Ishikawa (cell line): Measurements from ENCODE around the gene USP32.

Experiments
- CEBPB ChIP-seq: IDR thresholded peaks from 2 replicates; pipeline ENCODE4 v1.6.1; 2012
- CREB1 ChIP-seq: IDR thresholded peaks from 2 replicates; pipeline ENCODE4 v1.6.1; 2012; ENCODE audit warnings: low read depth
- EGR1 ChIP-seq: IDR thresholded peaks from 2 replicates; pipeline ENCODE4 v1.6.1; 2012
- EP300 ChIP-seq: IDR thresholded peaks from 2 replicates; pipeline ENCODE4 v1.6.1; 2012; ENCODE audit warnings: borderline replicate concordance
- FOXM1 ChIP-seq: IDR thresholded peaks from 2 replicates; pipeline ENCODE4 v1.6.1; 2012; ENCODE audit warnings: low read depth, borderline replicate concordance
- MAX ChIP-seq: IDR thresholded peaks from 2 replicates; pipeline ENCODE4 v1.6.1; 2012
- NFIC ChIP-seq: IDR thresholded peaks from 2 replicates; pipeline ENCODE4 v1.6.1; 2012
- RAD21 ChIP-seq: IDR thresholded peaks from 2 replicates; pipeline ENCODE4 v1.6.1; 2012; ENCODE audit warnings: low read depth
- REST ChIP-seq: IDR thresholded peaks from 2 replicates; pipeline ENCODE4 v1.6.1; 2012; ENCODE audit warnings: low read depth, mild to moderate bottlenecking
- TAF1 ChIP-seq: IDR thresholded peaks from 2 replicates; pipeline ENCODE4 v1.6.1; 2012; ENCODE audit warnings: low read depth, mild to moderate bottlenecking
- TCF12 ChIP-seq: IDR thresholded peaks from 2 replicates; pipeline ENCODE4 v1.6.1; 2012; ENCODE audit warnings: low read depth
- TEAD4 ChIP-seq: IDR thresholded peaks from 2 replicates; pipeline ENCODE4 v1.6.1; 2012
- USF1 ChIP-seq: IDR thresholded peaks from 2 replicates; pipeline ENCODE4 v1.6.1; 2012
- YY1 ChIP-seq: IDR thresholded peaks from 2 replicates; pipeline ENCODE4 v1.6.1; 2012; ENCODE audit warnings: low read depth
- ZBTB7A ChIP-seq: IDR thresholded peaks from 2 replicates; pipeline ENCODE4 v1.6.1; 2012; ENCODE audit warnings: low read depth

Gene USP32

GRCh38 chr17:60247836-60248461, 144.0 kb downstream of the USP32 start:
- TF ChIP-seq EP300 (no peak), NFIC (no peak), TEAD4 (no peak), YY1 (no peak), RAD21 (no peak), EGR1 (no peak), CEBPB (no peak), MAX (no peak), FOXM1 (no peak), ZBTB7A (no peak), TCF12 (no peak), USF1 (no peak), TAF1 (no peak), REST (no peak), CREB1 (no peak)

GRCh38 chr17:60244656-60245055, 147.3 kb downstream of the USP32 start:
- TF ChIP-seq MAX (no peak), EGR1 (no peak), TAF1 (no peak), CREB1 (no peak), FOXM1 (no peak)

GRCh38 chr17:60240290-60240689, 151.6 kb downstream of the USP32 start:
- TF ChIP-seq EGR1 (no peak), ZBTB7A (no peak)

GRCh38 chr17:60231691-60232090, 160.2 kb downstream of the USP32 start:
- TF ChIP-seq NFIC (no peak), TAF1 (no peak), YY1 (no peak), MAX (no peak), CEBPB (no peak), CREB1 (no peak), REST (no peak), RAD21 (no peak), TCF12 (no peak), USF1 (no peak), ZBTB7A (no peak), TEAD4 (no peak), EGR1 (no peak), FOXM1 (no peak), EP300 (no peak)

- TF ChIP-seq MAX (no peak), YY1 (no peak), RAD21 (peak; percentile 54)
Measured at GRCh38 chr17:60231234-60231633, 160.7 kb downstream of the USP32 start.

- TF ChIP-seq YY1, result no peak
- TF ChIP-seq EP300, result no peak
- TF ChIP-seq ZBTB7A, result no peak
- TF ChIP-seq FOXM1, result no peak
- TF ChIP-seq MAX, result no peak
- TF ChIP-seq TAF1, result no peak
- TF ChIP-seq TCF12, result no peak
- no peak for TF ChIP-seq EGR1
- no peak for TF ChIP-seq NFIC
Measured at GRCh38 chr17:60230358-60230757, 161.6 kb downstream of the USP32 start.
